ENCODE results near the gene PIAS4.
A peak's percentile ranks its signal among the peaks of the same experiment; 100 is the strongest.

The PIAS4 gene

DNA sequence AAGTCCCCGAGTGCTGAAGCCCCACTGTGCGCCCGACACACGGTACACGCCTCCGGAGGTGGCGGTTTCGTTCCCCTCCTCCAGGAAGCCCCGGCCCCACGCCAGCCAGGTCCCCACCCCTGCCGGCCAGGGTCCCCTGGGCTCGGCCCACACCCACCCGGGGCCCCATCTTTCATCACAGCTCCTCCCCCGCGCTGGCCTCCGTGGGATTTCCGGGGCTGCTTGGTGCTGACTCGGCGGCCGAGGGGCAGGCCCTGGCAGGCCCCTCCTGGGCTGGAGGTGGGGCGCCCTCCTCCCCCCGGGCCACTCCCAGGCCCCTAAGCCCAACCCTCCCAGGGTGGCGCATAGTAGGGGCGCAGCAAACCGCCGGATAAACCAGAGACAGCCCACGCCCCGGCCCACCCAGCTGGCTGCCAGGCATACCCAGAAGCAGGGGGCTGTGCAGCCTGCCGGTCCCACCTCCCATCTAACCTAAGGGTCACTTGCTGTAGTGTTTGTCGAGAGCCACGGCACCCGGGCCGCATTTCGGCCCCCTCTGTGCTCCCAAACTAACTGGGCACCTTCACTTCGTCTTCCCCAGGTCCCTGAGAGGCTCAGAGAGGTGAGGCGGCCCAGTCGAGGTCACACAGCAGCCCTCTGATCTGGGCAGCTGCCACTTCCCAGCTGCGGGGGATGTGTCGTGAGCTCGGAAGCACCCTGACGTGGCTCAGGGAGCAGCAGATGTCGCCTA lies 52.5 kb downstream of the PIAS4 start:
- peak; percentile 59 for DNase-seq (ENCODE audit: low spot score)

DNA sequence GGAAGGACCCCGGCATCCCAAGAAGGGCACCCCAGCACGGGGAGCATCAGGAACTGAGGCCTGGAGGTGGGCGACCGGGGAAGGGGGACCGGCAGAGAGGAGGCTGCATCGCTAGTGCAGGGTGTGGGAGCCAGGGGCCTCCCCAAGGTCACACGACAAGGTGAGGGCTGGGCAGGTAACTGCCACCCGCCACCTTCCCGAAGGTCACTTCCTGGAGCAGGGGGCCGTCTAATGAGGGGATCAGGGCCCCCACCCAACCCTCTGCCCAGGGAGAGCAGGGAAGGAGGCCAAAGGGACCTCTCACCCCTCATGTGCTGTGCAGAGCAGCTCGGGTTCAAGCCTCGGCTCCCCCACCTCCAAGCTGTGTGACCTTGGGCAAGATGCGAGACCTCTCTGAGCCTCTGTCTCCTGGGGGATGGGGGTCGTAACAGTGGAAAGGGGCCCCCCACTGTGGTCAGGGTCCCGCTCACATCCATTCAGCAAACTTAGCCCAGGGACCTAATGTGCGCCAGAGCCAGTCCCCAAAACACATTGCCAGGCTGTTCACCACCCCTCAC lies 53.2 kb downstream of the PIAS4 start:
- DNase-seq (ENCODE audit: low spot score) = no peak

DNA sequence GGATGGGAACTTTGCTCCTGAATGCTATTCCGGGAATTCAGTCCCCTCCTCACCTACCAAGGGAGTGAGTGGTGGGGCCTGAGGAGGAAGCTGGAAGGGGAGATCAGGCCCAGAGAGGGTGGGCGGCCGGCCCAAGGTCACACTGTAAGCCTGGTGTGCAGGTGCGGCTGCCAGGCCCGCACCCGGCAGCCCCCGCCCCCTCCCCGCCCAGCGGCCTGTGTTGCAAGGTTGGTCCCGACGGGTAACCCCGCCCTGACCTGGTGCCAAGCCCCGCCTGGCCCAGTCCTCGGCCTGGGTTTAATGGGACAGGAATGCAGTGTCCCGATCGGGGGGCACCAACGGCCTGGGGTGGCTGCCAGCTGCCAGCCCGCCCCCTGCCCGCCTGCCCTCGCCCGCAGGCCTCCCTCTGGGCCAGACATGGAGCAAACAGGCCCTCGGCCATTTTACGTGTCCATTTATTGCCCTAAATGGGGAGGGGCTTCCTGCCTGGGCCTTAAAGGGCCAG lies 53.7 kb downstream of the PIAS4 start:
- DNase-seq (ENCODE audit: low spot score) = no peak

DNA sequence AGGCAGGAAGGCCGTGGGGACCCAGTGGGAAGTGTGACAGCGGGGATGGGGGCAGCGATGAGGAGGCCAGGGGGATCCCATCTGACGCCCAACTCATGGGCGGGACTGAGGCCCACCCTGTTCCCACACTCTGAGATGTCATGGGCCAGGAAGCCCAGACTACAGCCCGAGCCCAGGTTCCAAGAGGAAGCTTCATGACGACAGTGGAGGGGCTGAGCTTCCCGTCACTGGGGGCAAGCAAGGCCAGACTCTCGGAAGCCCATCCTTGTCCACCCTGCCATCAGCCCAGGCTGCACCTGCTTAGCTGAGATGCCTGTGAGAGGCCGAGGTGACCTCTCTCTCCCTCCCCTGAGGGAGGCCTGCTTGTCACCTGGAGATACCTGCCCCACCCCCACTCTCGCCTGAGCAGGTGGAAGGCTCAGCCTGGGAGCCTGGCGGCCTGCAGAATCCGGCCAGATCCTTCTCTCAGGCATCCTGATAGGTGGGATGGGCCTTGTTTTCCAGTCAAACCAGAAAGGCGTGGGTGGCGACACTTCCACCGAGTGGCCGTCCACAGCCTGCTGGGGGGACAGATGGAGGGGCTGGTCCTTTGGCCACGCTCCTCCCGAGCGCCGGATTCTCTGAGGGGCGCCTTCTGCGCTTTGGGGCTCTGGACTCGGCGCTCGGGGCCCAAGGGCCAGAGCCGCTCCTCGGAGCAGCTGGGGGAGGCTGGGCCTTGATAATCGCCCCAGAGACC lies 54.3 kb downstream of the PIAS4 start:
- no peak for DNase-seq (ENCODE audit: low spot score)

DNA sequence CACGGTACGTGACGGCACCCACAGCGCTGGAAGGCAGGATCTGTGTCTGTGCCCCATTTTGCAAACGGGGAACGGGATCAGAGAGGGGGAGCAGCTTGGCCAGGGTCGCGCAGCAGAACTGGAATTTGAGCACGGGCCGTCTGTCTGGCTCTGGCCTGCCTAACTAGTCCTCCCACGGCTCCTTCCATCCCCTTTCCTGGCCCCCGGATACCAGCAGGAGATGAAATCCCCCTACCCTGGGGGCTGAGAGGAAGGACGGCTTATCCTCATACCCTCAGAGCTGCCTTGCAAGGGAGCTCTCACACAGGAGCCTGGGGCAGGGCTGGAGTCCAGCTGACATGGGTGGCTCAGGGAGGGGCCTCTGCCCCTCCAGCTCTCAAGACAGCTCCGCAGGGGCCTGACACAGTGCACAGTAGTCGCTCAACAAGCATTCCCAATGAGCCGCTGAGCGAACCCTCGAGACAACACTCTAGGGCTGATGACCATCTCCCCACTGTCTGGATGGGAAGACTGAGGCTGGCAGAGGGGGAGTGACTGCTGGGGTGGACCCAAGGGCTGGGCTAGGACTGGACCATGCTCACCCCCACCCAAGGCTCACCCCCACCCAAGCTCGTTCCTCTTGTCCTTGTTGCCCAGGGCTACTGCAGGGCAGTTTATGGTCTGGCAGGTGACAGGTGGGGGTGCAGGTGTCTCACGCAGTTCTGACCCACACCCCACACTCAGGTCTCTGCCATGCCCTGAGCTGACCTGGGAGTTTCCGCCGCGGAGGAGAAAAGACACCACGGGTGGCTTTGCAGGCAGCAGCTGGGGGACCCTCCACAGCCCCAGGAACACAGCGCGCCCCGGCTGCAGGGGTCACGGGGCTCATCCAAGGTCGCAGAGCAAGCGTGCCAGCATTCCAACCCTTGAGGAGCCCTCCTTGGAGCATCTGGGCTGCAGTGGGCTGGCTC lies 55.2 kb downstream of the PIAS4 start:
- no peak for DNase-seq (ENCODE audit: low spot score)

DNA sequence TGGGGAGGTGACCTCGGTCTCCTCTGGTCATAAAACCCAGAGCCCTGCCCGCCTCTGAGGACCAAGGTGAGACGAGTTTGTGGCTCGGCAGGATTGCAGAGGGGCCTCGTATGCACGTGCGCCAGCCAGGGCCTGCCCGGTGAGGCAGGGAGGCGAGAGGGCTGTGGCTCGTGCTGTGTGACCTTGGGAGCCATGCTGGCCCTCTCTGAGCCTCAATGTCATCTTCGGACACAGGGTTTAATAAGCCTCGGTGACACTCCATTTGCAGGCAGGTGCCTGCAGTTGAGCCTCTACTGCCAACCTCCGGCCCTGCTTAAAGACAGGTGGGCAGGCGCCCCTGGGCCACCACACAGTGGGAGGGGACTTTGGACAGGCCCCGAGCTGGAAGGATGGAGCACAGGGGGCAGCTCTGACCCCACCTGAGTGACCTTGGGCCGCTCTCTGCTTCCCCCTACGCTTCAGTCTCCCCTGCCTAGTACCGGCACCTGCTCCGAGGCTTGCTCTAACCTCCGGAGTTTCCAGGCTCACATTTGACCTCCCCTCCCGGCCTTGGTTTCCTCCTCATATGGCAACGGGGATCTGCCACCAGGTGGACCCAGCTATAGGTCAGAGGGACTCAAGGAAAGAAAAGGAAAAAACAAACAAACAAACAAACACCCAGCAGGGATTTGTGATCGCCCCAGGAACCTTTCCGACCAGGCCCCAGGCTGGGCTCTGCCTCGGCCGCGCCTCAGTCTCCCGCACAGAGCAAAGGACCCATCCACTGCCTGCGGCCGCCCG lies 56.0 kb downstream of the PIAS4 start:
- DNase-seq (ENCODE audit: low spot score) = no peak

DNA sequence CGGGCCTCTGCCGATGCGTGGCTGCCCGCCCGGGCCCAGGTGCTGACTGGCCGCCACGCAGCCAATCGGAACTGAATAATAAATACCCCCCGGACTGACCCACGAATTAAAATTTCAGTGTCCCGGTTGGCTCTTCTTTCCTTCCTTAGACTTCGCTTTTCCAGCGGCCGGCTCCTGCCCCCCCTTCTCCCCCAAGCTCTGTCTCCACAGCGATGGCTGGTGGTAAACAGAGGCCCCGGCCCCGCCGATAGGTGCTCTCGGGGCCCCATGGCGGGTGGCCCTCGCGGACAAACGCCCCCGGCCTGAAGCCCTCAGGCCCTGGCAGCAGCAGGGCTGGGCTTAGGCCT lies 56.6 kb downstream of the PIAS4 start:
- DNase-seq (ENCODE audit: low spot score) = peak; percentile 66

DNA sequence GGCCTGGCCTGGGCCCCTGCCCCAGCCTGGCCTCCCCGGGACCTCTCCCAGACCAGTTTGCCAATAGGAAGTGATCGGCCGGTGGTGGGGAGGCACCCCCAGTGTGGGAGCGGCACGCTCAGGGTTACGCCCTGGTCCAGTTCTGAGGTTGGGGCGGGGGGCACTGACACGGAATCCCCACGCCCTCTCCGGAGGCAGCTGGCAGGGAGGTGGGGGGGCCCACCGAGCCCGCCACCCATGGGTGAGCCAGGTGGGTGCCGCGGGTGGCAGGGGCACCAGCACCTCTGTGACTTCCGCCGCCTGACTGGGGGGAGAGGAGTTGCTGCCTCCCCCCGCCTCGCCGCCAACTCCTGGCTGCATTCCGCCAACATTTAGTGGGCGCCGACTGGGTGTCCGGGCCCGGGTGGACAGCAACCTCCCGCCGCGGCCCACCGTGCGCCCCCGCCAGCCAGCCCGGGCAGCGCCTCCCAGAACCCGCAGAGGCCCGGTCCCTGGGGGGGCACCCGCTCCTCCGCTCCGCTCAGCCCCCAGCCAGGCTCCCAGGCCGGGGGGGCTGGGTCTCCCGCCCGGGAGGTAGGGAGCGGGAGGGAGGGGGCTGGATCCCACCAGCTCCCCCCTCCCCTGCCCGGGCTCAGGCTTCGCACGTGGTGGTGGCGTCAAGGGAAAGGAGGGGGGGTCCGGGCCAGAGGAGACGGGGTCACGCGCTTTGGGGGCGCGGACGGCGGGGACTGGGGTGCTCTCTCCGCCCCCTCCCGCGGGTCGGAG lies 57.1 kb downstream of the PIAS4 start:
- peak; percentile 60 for DNase-seq (ENCODE audit: low spot score)

DNA sequence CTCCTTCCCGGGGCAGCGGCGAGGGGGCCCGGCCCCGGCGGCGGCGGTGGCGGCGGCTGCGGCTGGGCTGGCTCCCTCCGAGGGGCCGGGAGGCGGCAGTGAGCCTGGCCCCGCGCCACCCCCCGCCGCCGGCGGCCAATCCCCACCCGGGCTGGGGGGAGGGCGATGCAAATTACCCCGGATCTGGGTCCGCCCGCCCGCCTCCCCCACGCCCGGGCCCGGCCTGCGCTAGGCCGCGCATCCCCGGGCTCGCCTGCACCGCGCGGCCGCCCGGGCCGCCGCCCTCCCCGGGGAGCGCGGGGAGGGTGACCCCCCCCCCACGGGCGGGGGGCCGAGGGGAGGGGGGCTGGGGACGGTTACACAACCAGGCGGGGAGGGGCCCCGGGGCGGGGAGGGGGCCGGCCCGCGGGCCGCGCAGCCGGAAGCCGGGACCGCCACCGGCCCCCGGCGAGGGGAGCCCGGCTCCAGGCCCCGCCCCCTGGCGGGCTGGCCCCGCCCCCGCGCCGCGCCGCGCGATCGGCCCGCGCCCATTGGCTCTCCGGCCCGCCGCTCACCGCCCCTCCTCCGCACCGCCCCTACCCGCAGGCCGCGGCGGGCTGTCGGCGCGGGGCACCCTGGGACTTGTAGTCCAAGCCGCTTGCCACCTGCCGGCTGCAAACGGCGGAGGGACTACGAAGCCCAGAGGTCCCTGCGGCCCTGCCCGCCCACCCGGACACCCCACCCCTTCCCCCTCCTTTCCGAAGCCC lies 58.1 kb downstream of the PIAS4 start:
- peak; percentile 99 for DNase-seq (ENCODE audit: low spot score)

DNA sequence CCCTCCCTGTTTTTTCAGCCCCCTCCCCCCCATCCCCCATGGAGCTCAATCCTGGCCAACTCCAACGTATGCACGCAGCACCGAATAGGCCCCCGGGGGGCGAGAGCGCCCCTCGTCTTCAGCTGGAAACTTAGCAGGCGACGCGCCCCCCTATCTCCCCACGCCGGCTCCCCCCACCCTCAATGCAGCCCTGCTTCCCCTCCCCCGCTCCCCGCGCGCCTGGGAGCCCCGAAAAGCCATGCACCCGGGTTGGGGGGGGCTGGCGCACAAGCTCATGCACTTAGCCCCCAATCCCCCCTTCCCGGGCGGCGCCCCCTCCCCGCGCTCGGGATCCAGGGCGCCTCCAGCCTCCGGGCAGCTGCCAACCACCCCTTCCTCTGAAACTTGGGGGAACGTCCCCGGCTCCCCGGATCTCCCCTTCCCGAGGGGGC lies 58.7 kb downstream of the PIAS4 start:
- DNase-seq (ENCODE audit: low spot score) = no peak

DNA sequence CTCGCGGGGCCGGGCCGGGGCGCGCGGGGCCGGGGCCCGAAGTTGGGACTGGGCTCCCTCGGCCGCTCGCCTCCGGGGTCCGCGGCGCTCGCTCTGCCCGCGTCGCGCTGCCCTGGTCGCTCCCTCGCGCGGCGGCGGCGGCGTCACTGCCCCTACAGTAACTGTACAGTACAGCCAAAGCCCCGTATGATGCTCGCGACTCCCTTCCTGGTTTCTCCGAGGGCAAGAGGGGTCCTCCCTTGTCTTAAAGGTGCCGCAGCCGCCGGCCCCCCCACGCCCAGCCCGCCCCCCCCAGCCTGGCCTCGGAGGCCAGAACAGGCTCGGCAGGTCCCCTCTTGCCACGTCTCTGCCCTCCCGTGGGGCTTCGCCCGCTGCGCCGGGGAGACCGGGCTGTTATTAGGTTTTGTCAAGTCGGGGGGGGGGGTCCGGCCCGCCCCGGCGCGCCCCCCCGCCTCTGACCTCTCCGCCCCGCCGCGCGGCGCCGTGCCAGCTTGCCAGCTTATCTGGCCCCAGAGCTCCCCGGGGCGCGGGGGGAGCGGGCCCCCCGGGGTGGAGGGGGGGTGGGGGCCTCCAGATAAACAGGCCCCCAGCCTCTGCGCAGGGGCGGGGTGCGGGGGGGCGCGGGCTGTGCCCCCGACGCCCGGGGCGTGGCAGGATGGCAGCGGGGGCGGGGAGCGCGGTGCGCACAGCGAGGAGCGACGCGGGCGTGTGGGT lies 59.3 kb downstream of the PIAS4 start, which contains the start of gene ZBTB7A:
ZBTB7A (minus strand) TSS at position 218 of the 714 bp plus-strand sequence. CDS start 11,667 bp downstream, outside the sequence.
- DNase-seq (ENCODE audit: low spot score) = peak; percentile 86

DNA sequence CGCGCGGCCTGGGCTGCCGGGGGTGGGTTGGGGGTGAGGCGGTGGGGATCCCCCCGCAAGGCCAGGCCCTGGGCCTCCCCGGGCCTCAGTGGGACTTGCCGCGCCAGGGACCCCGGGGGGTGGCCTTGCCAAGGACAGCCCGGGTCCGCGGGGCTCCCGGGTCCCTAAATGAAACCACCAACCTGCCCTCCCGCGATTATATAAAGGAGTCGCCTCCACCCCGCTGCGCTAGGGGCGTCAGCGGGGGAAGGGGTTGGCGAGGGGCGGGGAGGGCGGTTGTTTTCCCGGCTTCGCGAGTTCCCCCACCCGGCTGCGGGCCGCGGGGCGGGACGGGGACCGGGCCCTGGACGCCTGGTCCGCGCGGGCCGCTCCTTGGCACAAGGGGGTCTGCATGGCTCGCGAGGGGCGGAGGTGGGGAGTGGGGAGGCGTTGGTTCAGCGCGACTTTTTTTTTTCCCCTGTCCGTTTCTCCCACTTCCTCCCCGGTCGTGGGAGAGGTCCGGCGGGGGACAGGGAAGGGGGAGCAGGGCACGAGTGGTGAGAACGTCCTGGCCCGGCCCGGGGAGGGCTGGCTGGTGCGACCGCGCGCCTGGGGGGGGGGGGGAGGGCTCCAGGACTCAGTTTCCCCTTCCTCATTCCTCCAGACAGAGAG lies 60.0 kb downstream of the PIAS4 start:
- DNase-seq (ENCODE audit: low spot score) = peak; percentile 43

DNA sequence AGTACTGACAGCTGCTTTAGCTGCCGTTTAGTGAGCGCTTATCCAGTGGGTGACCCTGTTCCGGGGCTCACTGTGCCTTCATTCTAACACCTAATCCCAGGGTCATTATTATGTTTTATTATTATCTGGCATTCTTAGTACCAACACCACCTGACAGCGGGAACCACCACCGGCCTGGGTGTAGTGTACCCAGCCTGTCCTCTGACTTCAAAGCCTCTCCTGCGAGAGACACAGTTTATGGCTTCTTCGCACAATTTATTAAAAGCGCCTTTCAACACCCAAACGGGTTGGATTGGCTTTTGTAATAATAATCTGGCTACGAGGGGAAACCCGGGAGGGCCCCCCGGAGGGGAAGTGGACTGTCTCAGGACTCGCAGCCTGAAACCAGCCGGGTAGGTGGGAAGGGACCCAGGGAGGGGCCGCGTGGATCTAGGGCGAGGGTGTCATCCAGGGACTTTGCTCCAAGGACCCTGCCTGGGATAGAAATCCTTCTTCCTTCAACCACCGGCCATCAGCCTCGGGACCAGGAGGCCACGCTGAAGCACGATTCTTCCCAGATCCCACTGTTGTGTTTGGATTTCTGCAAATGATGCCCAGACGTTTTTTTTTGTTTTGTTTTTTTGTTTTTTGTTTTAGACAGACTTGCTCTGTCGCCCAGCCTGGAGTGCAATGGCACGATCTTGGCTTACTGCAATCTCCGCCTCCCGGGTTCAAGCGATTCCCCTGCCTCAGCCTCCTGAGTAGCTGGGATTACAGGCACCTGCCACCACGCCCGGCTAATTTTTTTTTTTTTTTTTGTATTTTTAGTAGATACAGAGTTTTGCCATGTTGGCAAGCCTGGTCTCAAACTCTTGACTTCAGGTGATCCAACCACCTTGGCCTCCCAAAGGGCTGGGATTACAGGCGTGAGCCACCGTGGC lies 60.8 kb downstream of the PIAS4 start:
- DNase-seq (ENCODE audit: low spot score) = no peak

DNA sequence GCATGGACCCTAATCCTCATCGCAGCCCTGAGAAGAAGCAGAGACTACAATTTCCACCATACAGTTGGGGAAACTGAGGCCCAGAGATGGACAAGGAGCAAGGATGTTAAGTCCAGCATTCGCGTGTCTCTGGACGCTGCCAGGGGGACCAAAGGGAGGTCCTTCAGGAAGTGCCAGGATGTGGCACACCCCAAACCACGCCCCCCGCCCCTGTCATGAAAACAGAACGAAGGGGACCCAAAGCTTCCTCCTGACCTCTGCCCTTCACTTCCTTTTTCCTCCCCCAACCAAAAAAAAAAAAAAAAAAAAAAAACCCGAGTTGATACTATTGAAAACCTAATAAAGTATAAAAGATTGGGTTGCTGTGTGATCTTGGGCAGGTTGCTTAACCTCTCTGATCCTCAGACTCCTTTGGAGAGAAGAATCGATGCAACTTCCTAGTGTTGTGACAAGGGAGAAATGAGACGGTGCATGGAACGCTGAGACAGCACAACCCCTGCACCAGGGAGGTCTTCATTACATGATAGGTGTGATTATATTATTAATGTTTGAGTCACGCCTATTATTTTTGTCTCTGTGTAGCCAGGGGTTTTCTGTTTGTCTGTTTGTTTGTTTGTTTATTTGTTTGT lies 61.9 kb downstream of the PIAS4 start:
- DNase-seq (ENCODE audit: low spot score) = no peak

DNA sequence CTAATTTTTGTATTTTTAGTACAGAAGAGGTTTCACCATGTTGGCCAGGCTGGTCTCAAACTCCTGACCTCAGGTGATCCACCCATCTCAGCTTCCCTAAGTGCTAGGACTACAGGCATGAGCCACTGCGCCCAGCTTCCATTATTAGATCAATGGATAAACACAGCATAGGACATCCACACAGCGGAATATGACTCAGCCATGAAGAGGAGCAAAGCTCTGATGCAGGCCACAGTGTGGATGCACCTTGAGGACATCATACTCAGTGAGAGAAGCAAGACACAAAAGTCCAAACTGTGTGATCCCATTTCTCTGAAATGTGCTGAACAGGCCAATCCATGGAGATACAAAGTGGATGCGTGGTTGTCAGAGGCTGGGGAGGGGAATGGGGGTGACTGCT lies 64.1 kb downstream of the PIAS4 start:
- no peak for DNase-seq (ENCODE audit: low spot score)

DNA sequence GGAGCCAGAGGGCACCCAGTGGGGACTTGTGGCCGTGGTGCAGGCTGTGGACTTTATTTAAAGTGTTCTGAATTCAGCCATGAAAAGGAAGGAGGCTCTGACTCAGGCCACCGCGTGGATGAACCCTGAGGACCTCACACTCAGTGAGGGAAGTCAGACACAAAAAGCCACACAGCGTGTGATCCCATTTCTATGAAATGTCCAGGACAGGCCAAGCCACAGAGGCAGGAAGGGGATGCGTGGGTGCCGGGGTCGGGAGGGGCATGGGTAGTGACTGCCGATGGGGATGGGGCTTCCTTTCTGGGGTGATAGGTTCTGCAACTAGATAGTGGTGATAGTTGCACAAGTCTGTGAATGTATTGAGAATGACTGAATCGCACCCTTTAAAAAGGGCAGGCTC lies 67.8 kb downstream of the PIAS4 start:
- no peak for DNase-seq (ENCODE audit: low spot score)

DNA sequence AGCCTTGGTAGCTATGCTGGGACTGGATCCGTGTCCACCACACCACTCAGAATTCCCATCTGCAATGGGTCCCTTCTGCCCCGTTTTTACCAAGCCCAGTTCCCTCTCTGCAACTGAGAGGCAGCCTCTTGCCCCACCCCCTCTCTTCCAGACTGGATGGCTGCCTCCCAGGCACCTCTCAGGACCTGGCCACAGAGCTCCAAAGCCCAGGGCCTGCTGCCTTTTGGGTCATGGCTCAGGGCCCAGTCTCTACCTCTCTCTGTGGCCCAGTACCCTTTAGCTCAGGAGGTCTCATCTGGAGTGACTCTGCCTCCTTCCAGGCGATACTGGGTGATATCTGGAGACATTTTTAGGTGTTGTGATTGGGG lies 69.5 kb downstream of the PIAS4 start:
- no peak for DNase-seq (ENCODE audit: low spot score)

Measured in hepatic stellate cell (primary cell).